HUDEP-2 (cell line): ENCODE data around the gene MAPK8IP1.

Experiments used
- DNase-seq, 76 experiments: peaks; one replicate each; lab custom pipeline; 2025; ENCODE audit not compliant: unreplicated experiment in 76 of 76; lab: John Stamatoyannopoulos, UW

The MAPK8IP1 gene

DNA sequence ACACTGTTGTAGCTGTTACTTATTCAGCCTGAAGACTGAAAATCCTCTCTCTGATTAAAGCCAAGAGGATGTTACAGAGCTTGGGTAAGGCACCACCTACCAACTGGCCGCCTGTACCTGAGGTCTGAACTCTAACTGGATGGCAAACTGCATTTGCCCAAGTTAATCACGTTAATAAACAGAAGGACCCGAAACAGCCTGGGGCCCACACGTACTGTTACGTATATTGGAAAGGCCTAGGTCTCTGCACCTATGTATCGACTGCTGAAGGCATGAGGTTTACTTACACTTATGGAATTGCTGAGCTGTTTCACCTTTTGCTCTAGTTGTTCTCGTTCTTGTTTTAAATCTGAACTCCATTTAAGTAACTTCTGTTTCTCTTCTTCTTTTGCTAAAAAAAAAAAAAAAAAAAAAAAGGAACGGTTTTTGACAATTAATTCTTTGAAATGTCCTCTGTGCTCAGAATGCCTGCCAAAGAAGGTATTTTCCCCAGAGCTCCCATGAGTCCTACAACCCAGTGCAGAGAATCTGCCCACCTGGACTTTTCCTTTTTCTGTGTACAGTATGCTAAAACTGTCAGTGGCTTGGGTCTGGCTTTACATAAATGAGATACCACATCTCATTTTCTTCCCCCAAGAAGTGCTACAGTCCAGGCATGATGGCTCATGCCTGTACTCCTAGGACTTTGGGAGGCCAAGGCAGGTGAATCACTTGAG, 50.1 kb downstream of the MAPK8IP1 start:
- no peak for DNase-seq

GRCh38 chr11:45936511-45937054, 51.1 kb downstream of the MAPK8IP1 start:
- no peak for DNase-seq

DNA sequence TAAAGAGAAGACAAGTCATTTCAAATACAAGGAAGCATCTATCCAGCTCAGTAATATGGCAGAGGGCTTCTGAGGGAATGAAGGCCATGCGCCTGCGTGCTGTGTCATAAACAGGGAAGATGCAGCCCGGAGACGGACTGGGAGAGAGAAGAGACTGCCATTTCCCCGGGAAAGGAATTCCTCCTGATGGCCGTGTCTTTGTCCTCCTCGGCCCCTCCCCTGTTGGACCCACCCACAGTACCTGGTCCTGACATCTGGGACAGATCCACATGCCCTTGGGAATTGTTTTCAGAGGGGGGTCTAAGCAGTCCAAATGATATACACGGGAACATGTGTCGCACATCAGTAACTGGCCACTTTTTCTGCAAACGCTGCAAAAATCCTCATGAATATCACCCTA, 52.5 kb downstream of the MAPK8IP1 start:
- no peak for DNase-seq

DNA sequence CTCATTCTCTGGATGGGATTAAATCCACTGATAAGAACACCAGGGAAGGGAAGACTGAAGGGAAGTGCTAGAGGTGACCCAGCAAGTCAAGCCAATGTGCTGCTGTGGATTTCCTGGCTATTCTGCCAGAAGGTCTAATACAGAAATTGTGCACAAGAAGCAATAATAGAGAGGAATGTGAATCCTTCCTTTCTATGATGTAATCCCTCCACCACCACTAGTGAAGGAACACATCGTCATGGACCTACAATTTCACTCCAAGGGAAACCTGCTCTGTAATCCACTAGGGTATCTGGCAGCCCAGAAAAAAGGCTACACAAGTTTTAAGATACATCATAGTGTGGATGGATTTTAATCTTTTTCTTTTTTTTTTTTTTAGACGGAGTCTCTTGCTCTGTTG, 54.4 kb downstream of the MAPK8IP1 start:
- no peak for DNase-seq

- no peak for DNase-seq
These were observed 55.8 kb downstream of the MAPK8IP1 start for GRCh38 chr11:45941285-45941684.

- no peak for DNase-seq
These were observed 56.9 kb downstream of the MAPK8IP1 start for GRCh38 chr11:45942381-45942780.

- DNase-seq, result peak in 1 of 76 experiments; percentile 2
These were observed 60.0 kb downstream of the MAPK8IP1 start for GRCh38 chr11:45945397-45945999.

DNA sequence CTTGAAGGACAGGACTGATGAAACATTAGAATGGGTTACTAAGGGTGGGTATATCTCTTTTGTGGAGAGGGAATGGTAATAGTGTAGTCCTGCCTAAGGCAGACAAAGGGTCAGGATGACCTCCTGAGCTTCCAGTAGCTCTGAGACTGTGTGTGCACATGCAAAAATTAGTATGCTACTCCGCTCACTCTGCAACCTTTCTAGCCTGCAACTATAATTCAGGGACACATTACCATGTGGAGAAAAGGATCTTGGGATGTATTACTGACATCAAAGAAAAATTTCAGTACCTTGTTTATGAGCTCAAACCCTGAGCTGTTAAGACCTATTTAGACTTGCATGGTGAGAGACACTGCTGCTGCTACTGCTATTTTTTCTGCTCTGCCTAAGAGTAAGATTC, 62.4 kb downstream of the MAPK8IP1 start:
- DNase-seq, result no peak

DNA sequence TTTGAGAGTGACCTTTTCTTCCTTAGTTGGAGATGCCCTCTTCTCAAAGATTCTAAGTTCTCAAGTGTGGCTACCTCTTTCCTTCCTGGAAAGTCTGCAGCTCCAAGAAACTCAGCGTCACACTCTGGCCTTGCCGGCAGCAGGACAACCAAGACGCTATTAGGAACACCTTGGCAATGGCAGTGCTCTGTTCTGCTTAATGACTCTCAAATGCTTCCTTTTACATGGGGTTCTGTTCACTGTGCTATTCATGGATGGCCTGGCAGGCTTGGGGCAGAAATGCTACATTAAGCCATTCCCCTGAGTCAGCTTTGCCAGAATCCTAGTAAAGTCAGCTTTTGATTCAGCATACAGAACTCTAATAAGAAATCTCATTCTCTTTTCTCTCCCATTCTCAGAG, 62.9 kb downstream of the MAPK8IP1 start:
- DNase-seq, result no peak

DNA sequence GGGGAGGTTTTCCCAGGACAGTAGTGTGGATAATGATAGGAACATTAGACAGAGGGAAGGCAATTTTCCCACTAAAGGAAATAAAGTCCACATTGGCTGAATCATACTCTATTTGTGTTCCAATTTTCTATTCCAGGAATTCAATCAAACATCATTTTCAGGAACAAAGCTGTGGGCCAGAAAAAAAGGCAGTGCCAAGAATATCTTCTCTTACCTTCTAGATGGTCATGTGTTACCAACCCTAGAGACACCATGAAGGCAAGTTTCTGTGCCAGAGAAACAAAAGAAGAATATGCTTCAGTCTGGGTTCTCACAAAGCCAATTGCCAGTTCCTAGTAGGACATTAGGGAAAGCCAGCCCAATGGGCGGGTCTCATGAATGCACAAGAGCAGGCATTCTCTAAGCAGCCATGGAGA, 64.5 kb downstream of the MAPK8IP1 start:
- no peak for DNase-seq
